Lower lobe of right lung (tissue), 2 donors: ENCODE results near the gene CDH2. TPM values are rescaled to one million over a fixed set of nuclear protein-coding genes. Genes with fewer than 3 reads are reported as not detected.

ENCODE experiments used
- ATAC-seq, 2 donors: fragments of 200-7000 bp; cut with Tn5 transposase; one replicate each; pipeline ENCODE4 v1.9.1; 2020 to 2022; ENCODE audit warnings: mild to moderate bottlenecking in 2 of 2, moderate library complexity in 2 of 2
- DNase-seq: peaks from one replicate; pipeline ENCODE4 v3.0.0-alpha.2; 2020
- H3K27ac ChIP-seq: fragments of 200-600 bp; one replicate; pipeline ENCODE4 v1.8.0; 2022
- H3K27me3 ChIP-seq: fragments of 200-600 bp; one replicate; pipeline ENCODE4 v1.8.0; 2022; ENCODE audit warnings: low read depth
- H3K36me3 ChIP-seq: fragments of 200-600 bp; one replicate; pipeline ENCODE4 v1.8.0; 2022; ENCODE audit warnings: mild to moderate bottlenecking
- H3K4me1 ChIP-seq: fragments of 200-600 bp; one replicate; pipeline ENCODE4 v1.8.0; 2022
- H3K4me3 ChIP-seq: fragments of 200-600 bp; one replicate; pipeline ENCODE4 v1.8.0; 2022; ENCODE audit warnings: mild to moderate bottlenecking
- H3K9me3 ChIP-seq: fragments of 200-600 bp; one replicate; pipeline ENCODE4 v1.8.0; 2022
- CTCF ChIP-seq: fragments of 200-600 bp; IDR thresholded peaks from one replicate; pipeline ENCODE4 v1.8.0; 2022; ENCODE audit warnings: antibody characterized with exemption, mild to moderate bottlenecking
- intact Hi-C: fragments of 100-400 bp; cut with DNase I; formaldehyde crosslinking; loops from one replicate; pipeline ENCODE4 v1.11.0; 2022
- total RNA-seq: library from RNA; stranded (reverse); fragmentation: NEBNext Ultra II Directional; extraction: Animal tissue kit (Norgen Biotek cat#: 25700); gene quantifications from one replicate; pipeline ENCODE4 v1.2.1, GENCODE V29; 2021
- donor health status: DM: no; HTN: yes; CAD: no; lungs with severe emphysema.

The CDH2 gene
- total RNA-seq, 1 donor from 2014 or later, result 0.68 TPM

- no peak for ATAC-seq
These were observed 224.2 kb downstream of the CDH2 start for GRCh38 chr18:27952741-27953140.

GRCh38 chr18:27950648-27951228 is 226.2 kb downstream of the CDH2 start:
- Histone ChIP-seq H3K27me3 (no peaks in the 10 kb centered on the region), H3K4me1 (no peaks in the 10 kb centered on the region), H3K36me3 (no peaks in the 10 kb centered on the region), H3K27ac (no peak overlapping the region), H3K4me3 (no peak overlapping the region), H3K9me3 (no peaks in the 10 kb centered on the region)
- ATAC-seq (no peak), DNase-seq (no peak)
- no peak for TF ChIP-seq CTCF
- intact Hi-C loops, result no loop called here

More at GRCh38 chr18:27952741-27953140, 224.2 kb downstream of the CDH2 start:
- Histone ChIP-seq H3K27ac (no peak overlapping the region), H3K4me1 (no peaks in the 10 kb centered on the region), H3K4me3 (no peak overlapping the region), H3K36me3 (no peaks in the 10 kb centered on the region), H3K27me3 (no peaks in the 10 kb centered on the region), H3K9me3 (no peaks in the 10 kb centered on the region)
- intact Hi-C loops, result no loop called here
- no peak for DNase-seq
- TF ChIP-seq CTCF, result no peak

DNA sequence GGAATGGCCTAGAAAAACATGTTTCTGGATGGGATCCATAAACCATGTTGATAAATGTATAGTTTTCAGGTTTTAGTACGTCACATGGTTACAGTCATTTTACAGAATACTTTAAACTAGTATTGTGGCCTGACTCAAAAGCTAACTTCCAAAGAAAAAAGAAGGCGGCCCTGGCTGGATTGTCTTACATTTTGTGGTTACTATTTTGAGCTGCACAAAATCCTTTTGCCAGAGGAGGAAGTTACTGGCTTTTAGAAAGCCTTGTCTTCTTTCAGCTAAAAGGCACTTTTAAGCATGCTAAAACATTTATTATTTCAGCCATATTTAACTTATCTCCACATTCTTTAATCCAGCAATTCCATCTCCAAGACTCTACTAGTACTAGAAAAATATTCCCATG is 227.9 kb downstream of the CDH2 start:
- no peak for TF ChIP-seq CTCF
- H3K27ac ChIP-seq, result no peak overlapping the region
- DNase-seq (no peak), ATAC-seq (no peak)
- no peaks in the 10 kb centered on the region for H3K9me3 ChIP-seq
- no peaks in the 10 kb centered on the region for H3K27me3 ChIP-seq
- H3K36me3 ChIP-seq, result no peaks in the 10 kb centered on the region
- H3K4me1 ChIP-seq, result no peaks in the 10 kb centered on the region
- intact Hi-C loops, result no loop called here
- no peak overlapping the region for H3K4me3 ChIP-seq

- intact Hi-C loops, result no loop called here
- TF ChIP-seq CTCF, result no peak
- no peak for DNase-seq
- Histone ChIP-seq H3K27ac (no peak overlapping the region), H3K9me3 (no peaks in the 10 kb centered on the region), H3K27me3 (no peaks in the 10 kb centered on the region), H3K4me3 (no peak overlapping the region), H3K4me1 (no peaks in the 10 kb centered on the region), H3K36me3 (no peaks in the 10 kb centered on the region)
- ATAC-seq, result no peak
These were observed 234.2 kb downstream of the CDH2 start for GRCh38 chr18:27942706-27943105.

GRCh38 chr18:27931535-27931934 is 245.4 kb downstream of the CDH2 start:
- Histone ChIP-seq H3K27me3 (no peaks in the 10 kb centered on the region), H3K4me3 (no peak overlapping the region), H3K4me1 (no peaks in the 10 kb centered on the region), H3K36me3 (no peaks in the 10 kb centered on the region), H3K27ac (no peak overlapping the region), H3K9me3 (no peaks in the 10 kb centered on the region)
- no peak for TF ChIP-seq CTCF
- intact Hi-C loops, result no loop called here
- DNase-seq, result no peak
- no peak for ATAC-seq
